ENCODE data around the gene ZNF311. TPM values are rescaled to one million over a fixed set of nuclear protein-coding genes. Genes with fewer than 3 reads are reported as not detected.
"Not testable (repeated sequence)": the region's sequence is repeated elsewhere in the genome, so short reads cannot be mapped to it uniquely, and the experiment has no call there.

Gene ZNF311
- total RNA-seq, 1 donor from 2014 or later: 0.52 TPM

DNA sequence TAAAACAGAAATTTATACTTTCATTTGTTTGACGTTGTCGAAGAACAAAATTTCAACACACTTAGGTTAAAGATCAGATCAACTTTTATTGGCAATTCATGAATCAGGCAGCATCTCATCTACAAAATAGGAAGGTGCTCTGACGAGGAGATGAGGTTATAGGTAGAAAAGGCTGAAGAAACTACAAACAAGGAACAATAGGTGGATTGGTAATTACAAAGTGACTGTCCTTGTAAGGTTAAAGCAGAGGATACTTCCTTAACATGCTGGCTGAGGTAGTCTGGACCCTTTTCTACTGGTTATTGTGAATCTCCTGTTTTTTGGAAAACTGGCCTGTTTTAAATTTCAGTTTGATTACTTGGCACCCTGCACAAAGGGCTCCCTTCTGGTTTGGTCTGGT, 48.8 kb downstream of the ZNF311 start:
- peaks cover 2% of the 10 kb centered on the region for H3K27me3 Mint-ChIP-seq (ENCODE audit: low read depth)
- H3K4me1 Mint-ChIP-seq (ENCODE audit: low read depth): peaks cover 19% of the 10 kb centered on the region
- TF ChIP-seq, protein P1, sequence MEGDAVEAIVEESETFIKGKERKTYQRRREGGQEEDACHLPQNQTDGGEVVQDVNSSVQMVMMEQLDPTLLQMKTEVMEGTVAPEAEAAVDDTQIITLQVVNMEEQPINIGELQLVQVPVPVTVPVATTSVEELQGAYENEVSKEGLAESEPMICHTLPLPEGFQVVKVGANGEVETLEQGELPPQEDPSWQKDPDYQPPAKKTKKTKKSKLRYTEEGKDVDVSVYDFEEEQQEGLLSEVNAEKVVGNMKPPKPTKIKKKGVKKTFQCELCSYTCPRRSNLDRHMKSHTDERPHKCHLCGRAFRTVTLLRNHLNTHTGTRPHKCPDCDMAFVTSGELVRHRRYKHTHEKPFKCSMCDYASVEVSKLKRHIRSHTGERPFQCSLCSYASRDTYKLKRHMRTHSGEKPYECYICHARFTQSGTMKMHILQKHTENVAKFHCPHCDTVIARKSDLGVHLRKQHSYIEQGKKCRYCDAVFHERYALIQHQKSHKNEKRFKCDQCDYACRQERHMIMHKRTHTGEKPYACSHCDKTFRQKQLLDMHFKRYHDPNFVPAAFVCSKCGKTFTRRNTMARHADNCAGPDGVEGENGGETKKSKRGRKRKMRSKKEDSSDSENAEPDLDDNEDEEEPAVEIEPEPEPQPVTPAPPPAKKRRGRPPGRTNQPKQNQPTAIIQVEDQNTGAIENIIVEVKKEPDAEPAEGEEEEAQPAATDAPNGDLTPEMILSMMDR (IDR thresholded peaks at IDR 0.05): no peak

DNA sequence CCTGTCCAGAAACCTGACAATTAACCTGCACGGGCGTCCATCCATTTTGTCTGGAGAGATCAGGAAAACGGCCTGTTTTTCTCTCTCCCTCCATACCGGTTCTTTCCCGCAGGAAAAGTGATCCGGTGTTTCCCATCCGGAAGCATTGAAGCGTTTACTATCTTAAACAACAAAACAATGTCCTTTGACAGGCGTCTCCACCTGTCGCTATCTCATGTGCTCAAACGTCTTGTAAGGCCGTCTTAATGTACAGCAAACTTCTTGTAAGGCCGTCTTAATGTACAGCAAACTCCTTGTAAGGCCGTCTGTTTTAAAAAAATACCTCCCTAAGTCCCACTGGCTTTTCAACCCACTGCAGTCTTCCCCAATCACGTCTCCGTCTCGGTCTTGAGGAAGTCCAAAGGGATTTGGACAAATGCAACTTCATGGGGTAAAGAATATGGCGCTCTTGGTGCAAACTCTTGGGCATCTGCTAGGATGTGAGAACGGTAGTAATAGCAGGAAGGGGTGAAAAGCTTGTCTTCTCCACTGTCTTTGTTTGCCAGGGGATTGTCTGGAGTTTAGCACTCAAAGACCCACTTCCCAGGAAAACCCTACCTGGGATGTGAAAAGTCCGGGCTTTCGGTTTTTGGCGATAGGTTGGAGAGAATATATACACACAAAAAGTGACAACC, 51.4 kb downstream of the ZNF311 start:
- H3K4me3 Mint-ChIP-seq (ENCODE audit: unreplicated experiment): peak overlapping the region; percentile 88
- DNase-seq (ENCODE audit: low spot score): no peak
- H3K4me1 Mint-ChIP-seq (ENCODE audit: low read depth): peaks cover 24% of the 10 kb centered on the region
- no peaks in the 10 kb centered on the region for H3K9me3 Mint-ChIP-seq (ENCODE audit: low read depth)
- peak overlapping the region; percentile 66 for H3K27ac Mint-ChIP-seq (ENCODE audit: unreplicated experiment)
- H3K36me3 Mint-ChIP-seq (ENCODE audit: low read depth): no peaks in the 10 kb centered on the region
- peaks cover 2% of the 10 kb centered on the region for H3K27me3 Mint-ChIP-seq (ENCODE audit: low read depth)
- TF ChIP-seq, protein P1 (IDR thresholded peaks at IDR 0.05): no peak

More for the DNA sequence above, 48.8 kb downstream of the ZNF311 start:
- H3K4me3 Mint-ChIP-seq (ENCODE audit: unreplicated experiment): no peak overlapping the region
- no peak for DNase-seq (ENCODE audit: low spot score)
- no peak overlapping the region for H3K27ac Mint-ChIP-seq (ENCODE audit: unreplicated experiment)
- H3K9me3 Mint-ChIP-seq (ENCODE audit: low read depth): no peaks in the 10 kb centered on the region
- no peaks in the 10 kb centered on the region for H3K36me3 Mint-ChIP-seq (ENCODE audit: low read depth)

GRCh38 chr6:28953039-28953584, 52.0 kb downstream of the ZNF311 start:
- Mint-ChIP-seq H3K9me3 (ENCODE audit: low read depth) (no peaks in the 10 kb centered on the region), H3K36me3 (ENCODE audit: low read depth) (no peaks in the 10 kb centered on the region), H3K4me1 (ENCODE audit: low read depth) (peaks cover 24% of the 10 kb centered on the region), H3K27me3 (ENCODE audit: low read depth) (peaks cover 2% of the 10 kb centered on the region), H3K27ac (ENCODE audit: unreplicated experiment) (peak overlapping the region; percentile 66), H3K4me3 (ENCODE audit: unreplicated experiment) (peak overlapping the region; percentile 88)
- TF ChIP-seq, protein P1 (IDR thresholded peaks at IDR 0.05): peak; percentile 6
- DNase-seq (ENCODE audit: low spot score): no peak

- H3K4me3 Mint-ChIP-seq (ENCODE audit: unreplicated experiment); H3K36me3 Mint-ChIP-seq (ENCODE audit: low read depth); H3K9me3 Mint-ChIP-seq (ENCODE audit: low read depth); H3K27ac Mint-ChIP-seq (ENCODE audit: unreplicated experiment); DNase-seq (ENCODE audit: low spot score); H3K27me3 Mint-ChIP-seq (ENCODE audit: low read depth): not testable (repeated sequence)
- H3K4me1 Mint-ChIP-seq (ENCODE audit: low read depth): peaks cover 30% of the 10 kb centered on the region
Observed at GRCh38 chr6:28949656-28950195, 55.4 kb downstream of the ZNF311 start.

DNA sequence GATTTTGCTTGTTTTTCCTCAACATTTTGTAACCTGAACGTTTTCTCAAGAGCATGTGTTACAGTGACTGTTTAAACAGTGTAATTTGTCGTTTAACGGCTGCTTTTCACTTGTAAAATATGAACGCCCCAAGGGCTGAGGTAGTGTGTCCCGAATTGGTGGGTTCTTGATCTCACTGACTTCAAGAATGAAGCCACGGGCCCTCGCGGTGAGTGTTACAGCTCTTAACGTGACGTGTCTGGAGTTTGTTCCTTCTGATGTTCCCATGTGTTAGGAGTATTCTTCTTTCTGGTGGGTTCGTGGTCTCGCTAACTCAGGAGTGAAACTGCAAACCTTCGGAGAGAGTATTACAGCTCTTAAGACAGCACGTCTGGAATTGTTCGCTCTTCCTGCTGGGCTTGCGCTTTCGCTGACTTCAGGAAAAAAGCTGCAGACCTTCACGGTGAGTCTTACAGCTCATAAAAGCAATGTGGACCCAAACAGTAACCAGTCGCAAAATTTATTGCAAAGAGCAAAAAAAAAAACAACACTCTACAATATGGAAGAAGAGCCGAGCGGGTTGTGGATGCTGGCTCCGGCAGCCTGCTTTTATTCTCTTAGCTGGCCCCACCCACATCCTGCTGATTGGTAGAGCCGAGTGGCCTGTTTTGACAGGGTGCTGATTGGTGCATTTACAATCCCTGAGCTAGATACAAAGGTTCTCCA, 56.2 kb downstream of the ZNF311 start:
- peaks cover 33% of the 10 kb centered on the region for H3K4me1 Mint-ChIP-seq (ENCODE audit: low read depth)
- TF ChIP-seq, protein P1 (IDR thresholded peaks at IDR 0.05): no peak
- no peak overlapping the region for H3K27ac Mint-ChIP-seq (ENCODE audit: unreplicated experiment)

More for the DNA sequence above, 56.2 kb downstream of the ZNF311 start:
- Mint-ChIP-seq H3K36me3 (ENCODE audit: low read depth) (no peaks in the 10 kb centered on the region), H3K27me3 (ENCODE audit: low read depth) (no peaks in the 10 kb centered on the region), H3K9me3 (ENCODE audit: low read depth) (no peaks in the 10 kb centered on the region), H3K4me3 (ENCODE audit: unreplicated experiment) (no peak overlapping the region)
- no peak for DNase-seq (ENCODE audit: low spot score)

All from chondrocyte (in vitro differentiated cells).